HEK293T (cell line): ENCODE data around the gene PNP.

Experiments used
- CTCF ChIA-PET: fragments of 350-600 bp; formaldehyde crosslinking; extraction: SDS; loops from one replicate; lab custom pipeline; 2021; ENCODE audit warnings: antibody characterized with exemption, inconsistent platforms; lab: Yijun Ruan, JAX
- POLR2A ChIA-PET: fragments of 350-600 bp; formaldehyde crosslinking; extraction: SDS; loops from one replicate; lab custom pipeline; 2020; ENCODE audit warnings: antibody characterized with exemption, inconsistent platforms; lab: Yijun Ruan, JAX
- DNase-seq: peaks from one replicate; pipeline ENCODE4 v3.0.0; 2012; ENCODE audit warnings: mixed read lengths; ENCODE audit errors: extremely low spot score
- ARNT ChIP-seq: fragments of 450-650 bp; IDR thresholded peaks from 2 replicates; pipeline ENCODE4 v1.6.1; 2017; ENCODE audit warnings: mild to moderate bottlenecking
- BHLHE40 ChIP-seq: fragments of 450-650 bp; IDR thresholded peaks from 2 replicates; pipeline ENCODE4 v1.6.1; 2016; ENCODE audit warnings: mild to moderate bottlenecking, moderate library complexity, borderline replicate concordance
- CTBP1 ChIP-seq: fragments of 450-650 bp; IDR thresholded peaks from 2 replicates; pipeline ENCODE4 v1.6.1; 2016; ENCODE audit warnings: borderline replicate concordance
- ELF4 ChIP-seq: fragments of 450-650 bp; IDR thresholded peaks from 2 replicates; pipeline ENCODE4 v1.6.1; 2017; ENCODE audit warnings: antibody characterized with exemption
- FOXA1 ChIP-seq: fragments of 450-650 bp; IDR thresholded peaks from 2 replicates; pipeline ENCODE4 v1.6.1; 2016; ENCODE audit warnings: mild to moderate bottlenecking
- FOXK2 ChIP-seq: fragments of 450-650 bp; IDR thresholded peaks from 2 replicates; pipeline ENCODE4 v1.6.1; 2016; ENCODE audit warnings: mild to moderate bottlenecking
- FOXM1 ChIP-seq: fragments of 450-650 bp; IDR thresholded peaks from 2 replicates; pipeline ENCODE4 v1.6.1; 2017; ENCODE audit warnings: mild to moderate bottlenecking, borderline replicate concordance
- HDGF ChIP-seq: fragments of 450-650 bp; IDR thresholded peaks from 2 replicates; pipeline ENCODE4 v1.6.1; 2017; ENCODE audit warnings: antibody characterized with exemption, borderline replicate concordance
- L3MBTL2 ChIP-seq: fragments of 450-650 bp; conservative IDR thresholded peaks from 2 replicates; pipeline ENCODE4 v1.6.1; 2016; ENCODE audit warnings: mild to moderate bottlenecking
- LEF1 ChIP-seq: fragments of 450-650 bp; IDR thresholded peaks from 2 replicates; pipeline ENCODE4 v1.6.1; 2017; ENCODE audit warnings: mild to moderate bottlenecking, borderline replicate concordance
- NFRKB ChIP-seq: fragments of 450-650 bp; IDR thresholded peaks from 2 replicates; pipeline ENCODE4 v1.6.1; 2016; ENCODE audit warnings: mild to moderate bottlenecking, moderate library complexity
- PKNOX1 ChIP-seq: fragments of 450-650 bp; IDR thresholded peaks from 2 replicates; pipeline ENCODE4 v1.6.1; 2016
- SP1 ChIP-seq: fragments of 450-650 bp; IDR thresholded peaks from 2 replicates; pipeline ENCODE4 v1.6.1; 2017
- SUZ12 ChIP-seq: fragments of 450-650 bp; IDR thresholded peaks from 2 replicates; pipeline ENCODE4 v1.6.1; 2016; ENCODE audit warnings: mild to moderate bottlenecking
- TARDBP ChIP-seq: fragments of 450-650 bp; IDR thresholded peaks from 2 replicates; pipeline ENCODE4 v1.6.1; 2016
- ZNF384 ChIP-seq: fragments of 450-650 bp; IDR thresholded peaks from 2 replicates; pipeline ENCODE4 v1.6.1; 2016

The PNP gene

DNA sequence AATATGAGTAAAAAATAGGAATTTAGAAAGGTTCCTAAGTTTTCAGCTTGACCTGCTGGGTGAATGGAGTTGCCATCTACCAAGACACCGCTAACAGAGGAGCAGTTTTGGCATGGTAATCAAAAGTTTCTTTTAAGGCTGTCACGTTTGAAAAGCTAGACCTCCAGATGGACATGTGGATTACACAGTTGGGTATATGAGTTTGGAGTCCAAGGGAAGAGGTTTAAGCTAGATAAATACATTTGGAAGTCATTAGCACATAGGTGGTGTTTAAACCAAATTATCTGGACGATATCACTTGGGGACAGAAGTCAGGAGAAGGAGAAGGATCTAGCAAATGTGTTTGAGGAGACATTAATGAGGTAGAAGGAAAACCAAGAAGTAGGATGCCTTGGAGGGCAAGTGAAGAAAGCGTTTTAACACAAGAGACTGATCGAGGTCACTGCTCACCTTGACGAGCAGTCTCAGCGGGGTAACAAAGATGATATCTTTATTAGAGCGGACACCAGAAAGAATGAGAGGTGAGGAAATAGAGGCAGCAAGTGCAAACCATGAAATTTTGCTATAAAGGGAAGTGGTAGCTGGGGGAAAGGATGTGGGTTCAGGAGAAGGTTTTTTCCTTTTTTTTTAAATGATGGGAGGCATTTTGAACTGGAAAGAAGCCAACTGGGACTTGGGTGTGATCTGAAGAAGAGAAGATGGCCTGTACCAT, 17.6 kb downstream of the PNP start:
- POLR2A ChIA-PET, result no interaction called here
- CTCF ChIA-PET, result interaction anchor here (0.9 kb wide), 1 partner anchor 17 kb away, joined by 3 read pairs; no protein-coding TSS in a partner anchor
- no peak for TF ChIP-seq SUZ12
- no peak for DNase-seq

DNA sequence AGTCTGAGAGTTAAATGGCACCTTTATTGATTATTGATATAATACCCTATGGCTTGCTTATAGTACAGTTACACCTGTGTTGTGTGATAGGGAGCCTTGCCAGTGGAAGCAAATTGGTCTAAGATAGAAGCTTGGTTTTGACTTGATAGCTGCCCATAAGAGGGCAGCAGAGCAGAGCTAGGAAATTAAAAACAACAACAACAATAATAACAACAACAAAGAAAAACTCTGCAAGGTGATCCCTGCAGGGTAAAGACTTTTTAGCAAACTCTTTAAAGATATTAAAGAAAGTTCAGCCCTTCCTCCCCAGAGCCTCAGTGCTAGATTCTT, 18.2 kb downstream of the PNP start:
- DNase-seq, result no peak

GRCh38 chr14:20489093-20489994, 20.1 kb downstream of the PNP start:
- CTCF ChIA-PET, result no interaction called here

More for the DNA sequence above, 18.2 kb downstream of the PNP start:
- TF ChIP-seq ARNT (no peak), SUZ12 (no peak), CTBP1 (no peak), BHLHE40 (no peak), FOXA1 (no peak), FOXK2 (no peak), LEF1 (no peak), TARDBP (no peak), ZNF384 (no peak), NFRKB (no peak), PKNOX1 (no peak), SP1 (no peak), HDGF (no peak), L3MBTL2 (no peak)
- ChIA-PET POLR2A (no interaction called here), CTCF (no interaction called here)

DNA sequence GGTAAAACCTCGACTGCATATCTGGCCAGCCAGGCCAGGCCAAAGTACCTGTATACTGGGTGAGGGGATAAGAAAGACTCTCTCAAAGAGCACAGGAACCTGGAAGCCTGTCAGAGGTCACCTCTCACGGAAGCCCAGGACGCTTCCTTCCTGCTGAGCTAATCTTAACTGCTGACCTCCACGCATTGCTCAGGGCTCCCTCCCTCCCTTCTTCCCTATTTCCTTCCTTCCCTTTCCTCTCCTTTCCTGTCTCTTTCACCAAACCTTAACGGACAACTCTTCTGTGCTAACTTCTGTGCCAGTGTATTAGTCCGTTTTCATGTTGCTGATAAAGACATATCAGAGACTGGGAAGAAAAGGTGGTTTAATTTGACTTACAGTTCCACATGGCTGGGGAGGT, 21.4 kb downstream of the PNP start:
- ChIA-PET CTCF (no interaction called here), POLR2A (interaction anchor here (0.7 kb wide), 1 partner anchor 21 kb away, joined by 3 read pairs; the partner anchor contains the start of gene PNP)
- TF ChIP-seq ARNT (no peak), NFRKB (no peak), HDGF (no peak), BHLHE40 (no peak), CTBP1 (no peak), FOXM1 (no peak), SUZ12 (no peak), FOXK2 (no peak), L3MBTL2 (no peak), PKNOX1 (no peak), ZNF384 (no peak), SP1 (no peak), ELF4 (no peak), TARDBP (no peak), LEF1 (no peak), FOXA1 (no peak)
- no peak for DNase-seq

More at GRCh38 chr14:20489093-20489994, 20.1 kb downstream of the PNP start:
- no peak for DNase-seq
- POLR2A ChIA-PET, result no interaction called here
- no peak for TF ChIP-seq FOXA1

GRCh38 chr14:20492486-20492885, 23.3 kb downstream of the PNP start:
- TF ChIP-seq CTBP1 (no peak), TARDBP (no peak), ZNF384 (no peak), FOXM1 (no peak), SUZ12 (no peak), ARNT (no peak), FOXK2 (no peak), PKNOX1 (no peak), NFRKB (no peak), BHLHE40 (no peak)
- POLR2A ChIA-PET, result no interaction called here
- CTCF ChIA-PET, result no interaction called here
- DNase-seq, result no peak

- POLR2A ChIA-PET, result no interaction called here
- no peak for DNase-seq
- CTCF ChIA-PET, result interaction anchor here (0.7 kb wide), 1 partner anchor 150 kb away, joined by 3 read pairs; the partner anchor contains the start of gene PARP2
- TF ChIP-seq FOXM1 (no peak), NFRKB (no peak), SP1 (no peak), FOXA1 (no peak), ARNT (no peak), ELF4 (no peak), BHLHE40 (no peak), L3MBTL2 (no peak), SUZ12 (no peak), PKNOX1 (no peak), TARDBP (no peak), HDGF (no peak), CTBP1 (no peak), FOXK2 (no peak), LEF1 (no peak), ZNF384 (no peak)
These were observed 24.4 kb downstream of the PNP start for GRCh38 chr14:20493634-20494033.
